GM21576 (cell line): ENCODE data around the gene ERLIN1.

ENCODE experiments used
- ATAC-seq: cut with Tn5 transposase; IDR thresholded peaks from one replicate; pipeline ENCODE4 v1.9.1; 2021; ENCODE audit warnings: mild to moderate bottlenecking, moderate library complexity; ENCODE audit not compliant: unreplicated experiment

The ERLIN1 gene

GRCh38 chr10:100185364-100186252, at the start of gene ERLIN1:
TSS of gene ERLIN1 (minus strand) at chr10:100186029. CDS start at chr10:100185626, 403 bp downstream.
- ATAC-seq, result peak; percentile 85

GRCh38 chr10:100232101-100232500, 46.3 kb upstream of the ERLIN1 start:
- ATAC-seq, result no peak

- ATAC-seq, result no peak
These were observed 44.1 kb upstream of the ERLIN1 start for GRCh38 chr10:100229819-100230422.

GRCh38 chr10:100223879-100224278, 38.0 kb upstream of the ERLIN1 start:
- ATAC-seq, result no peak

- ATAC-seq, result no peak
These were observed 36.7 kb upstream of the ERLIN1 start for GRCh38 chr10:100222529-100222928.

GRCh38 chr10:100216006-100216405, 30.2 kb upstream of the ERLIN1 start:
- ATAC-seq, result no peak

- no peak for ATAC-seq
These were observed 23.5 kb upstream of the ERLIN1 start for GRCh38 chr10:100209303-100209702.

GRCh38 chr10:100208276-100208675, 22.4 kb upstream of the ERLIN1 start:
- no peak for ATAC-seq

- ATAC-seq, result no peak
These were observed 18.5 kb upstream of the ERLIN1 start for GRCh38 chr10:100204370-100204769.

- ATAC-seq, result no peak
These were observed 15.7 kb upstream of the ERLIN1 start for GRCh38 chr10:100201549-100201948.

- ATAC-seq, result no peak
These were observed 8.9 kb upstream of the ERLIN1 start for GRCh38 chr10:100194711-100195110.

GRCh38 chr10:100192350-100192749, 6.5 kb upstream of the ERLIN1 start:
- no peak for ATAC-seq

GRCh38 chr10:100186253-100187212, 704 bp upstream of the ERLIN1 start:
- peak; percentile 44 for ATAC-seq

- ATAC-seq, result no peak
These were observed 989 bp downstream of the ERLIN1 start for GRCh38 chr10:100184840-100185239.

GRCh38 chr10:100184426-100184825, 1.4 kb downstream of the ERLIN1 start:
- ATAC-seq, result no peak

- ATAC-seq, result no peak
These were observed 2.3 kb downstream of the ERLIN1 start for GRCh38 chr10:100183481-100183880.

GRCh38 chr10:100182908-100183307, 2.9 kb downstream of the ERLIN1 start:
- no peak for ATAC-seq

GRCh38 chr10:100182281-100182680, 3.5 kb downstream of the ERLIN1 start:
- ATAC-seq, result no peak

GRCh38 chr10:100175875-100176274, 10.0 kb downstream of the ERLIN1 start:
- ATAC-seq, result no peak

- peak; percentile 77 for ATAC-seq
These were observed 10.8 kb downstream of the ERLIN1 start for GRCh38 chr10:100174699-100175677.
